Putamen (tissue), 1 donor: ENCODE results near the gene TP53TG5.

Experiments used
- DNase-seq: peaks from one replicate; pipeline ENCODE4 v3.0.0-alpha.2; 2016; ENCODE audit warnings: low spot score

TP53TG5 gene

GRCh38 chr20:45345104-45345936 lies 32.8 kb downstream of the TP53TG5 start:
- DNase-seq = no peak

GRCh38 chr20:45344168-45344860 lies 33.8 kb downstream of the TP53TG5 start:
- no peak for DNase-seq

DNA sequence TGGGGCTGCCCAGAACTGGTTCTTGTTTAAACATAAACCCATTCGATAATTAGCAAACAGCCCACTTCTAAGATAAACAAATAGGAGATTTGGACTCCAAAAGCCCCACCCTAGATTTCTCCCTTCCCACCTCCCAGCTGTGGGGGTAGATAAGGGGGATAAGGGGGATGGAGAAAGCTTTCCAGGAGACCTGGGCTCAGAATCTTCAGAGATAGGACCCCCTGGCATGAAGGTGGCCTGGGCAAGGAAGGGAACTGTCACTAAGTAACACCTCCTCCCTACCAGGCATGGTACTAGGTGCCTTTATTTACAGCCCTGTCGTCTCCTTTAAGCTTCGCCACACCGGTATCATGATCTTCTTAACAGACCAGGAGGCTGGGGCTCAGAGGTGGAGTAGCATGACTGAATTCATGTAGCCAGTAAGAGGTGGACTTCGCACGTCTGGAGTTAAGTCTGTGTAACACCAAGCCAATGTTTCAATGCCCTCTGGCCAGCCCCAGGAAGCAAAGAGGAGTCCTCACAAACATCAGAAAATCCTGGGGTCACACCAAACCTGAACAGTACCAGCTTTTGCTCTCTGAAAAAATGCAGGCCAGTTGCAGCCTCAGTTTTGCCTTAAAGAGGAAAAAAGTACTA lies 34.5 kb downstream of the TP53TG5 start:
- no peak for DNase-seq

- DNase-seq = no peak
Observed at GRCh38 chr20:45342855-45343531, 35.1 kb downstream of the TP53TG5 start.

GRCh38 chr20:45341939-45342854 lies 35.9 kb downstream of the TP53TG5 start:
- DNase-seq = peak; percentile 44

- no peak for DNase-seq
Observed at GRCh38 chr20:45341579-45341938, 36.6 kb downstream of the TP53TG5 start.

- DNase-seq = no peak
Observed at GRCh38 chr20:45340951-45341350, 37.2 kb downstream of the TP53TG5 start.

- no peak for DNase-seq
Observed at GRCh38 chr20:45340236-45340847, 37.8 kb downstream of the TP53TG5 start.

DNA sequence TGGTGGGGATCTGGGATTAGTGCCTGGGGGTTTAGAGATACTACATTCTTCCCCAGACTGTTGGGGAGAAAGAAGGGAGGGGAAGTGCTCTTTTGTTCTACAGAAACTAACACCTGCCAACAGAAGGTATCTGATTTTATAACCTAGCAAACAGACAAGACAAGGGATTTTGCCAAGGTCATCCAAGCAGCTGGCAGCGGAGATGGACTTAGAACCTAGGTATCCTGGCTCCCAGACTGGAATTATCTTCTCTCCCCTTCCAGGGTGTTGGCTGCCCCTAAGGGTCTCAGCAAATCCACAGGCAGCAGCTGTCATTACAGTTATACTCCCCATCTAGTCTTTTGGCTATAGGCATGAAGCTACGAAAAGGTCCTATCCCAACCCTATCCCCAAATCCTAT lies 38.3 kb downstream of the TP53TG5 start:
- DNase-seq = no peak

DNA sequence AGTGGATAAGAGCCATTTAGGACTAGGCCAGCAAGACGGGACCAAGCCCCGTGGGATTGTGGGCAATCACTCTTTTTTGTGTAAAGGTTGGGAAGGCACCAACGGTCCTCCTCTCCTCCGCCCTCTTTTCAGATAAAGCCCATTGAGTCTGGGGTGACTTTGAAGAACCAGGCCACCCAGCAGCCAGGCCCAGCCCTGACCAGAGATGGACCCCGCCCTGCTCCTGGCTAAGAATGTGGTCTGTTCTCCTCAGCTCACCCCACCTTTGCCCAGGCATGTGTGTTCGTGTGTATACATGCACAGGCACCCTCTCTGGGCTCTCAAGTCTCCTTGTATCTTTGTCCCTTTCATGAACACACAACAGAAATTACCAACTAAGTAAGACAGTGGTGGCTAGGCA lies 39.0 kb downstream of the TP53TG5 start:
- DNase-seq = no peak

DNA sequence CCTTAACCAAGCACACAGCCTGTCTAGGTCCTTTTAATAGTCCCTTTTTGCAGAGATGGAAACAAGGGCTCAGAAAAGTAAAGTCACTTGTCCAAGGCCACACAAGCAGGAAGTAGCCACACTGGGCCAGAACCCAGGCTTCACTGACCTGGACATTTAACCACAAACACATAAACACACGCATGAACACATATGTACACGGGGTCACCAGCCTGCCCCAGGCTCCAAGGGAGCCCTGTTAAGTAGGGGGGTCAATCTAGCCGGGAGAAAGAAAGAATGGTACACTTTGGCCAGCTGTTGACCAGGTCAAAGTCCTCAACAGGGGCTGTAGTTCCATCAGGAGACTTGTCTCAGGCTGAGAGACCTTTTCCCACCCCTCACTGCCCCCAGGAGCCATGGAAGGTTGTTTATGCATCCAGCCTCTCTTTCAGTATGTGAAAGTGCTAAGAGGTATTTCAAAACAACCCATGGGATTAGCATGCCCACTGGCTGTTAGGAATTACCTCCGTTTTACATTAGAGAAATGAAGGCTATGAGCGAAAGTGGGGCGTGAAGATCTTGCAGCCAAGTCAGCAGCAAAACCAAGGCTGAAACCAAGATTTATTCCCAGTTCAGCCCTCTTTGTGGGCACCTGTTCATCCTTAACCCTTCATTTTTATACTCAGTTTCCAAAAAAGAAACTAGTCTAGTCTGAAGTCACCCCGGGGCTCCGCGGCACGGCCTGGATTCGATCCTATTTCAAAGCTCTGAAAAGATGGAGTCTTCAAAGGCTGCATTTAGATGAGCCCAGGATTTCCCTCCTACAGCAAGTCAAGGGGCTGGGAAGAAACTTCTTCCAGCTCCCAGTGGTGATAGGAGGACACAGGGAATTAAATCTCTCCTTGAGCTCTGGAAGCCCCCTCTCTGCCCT lies 39.7 kb downstream of the TP53TG5 start:
- no peak for DNase-seq

DNA sequence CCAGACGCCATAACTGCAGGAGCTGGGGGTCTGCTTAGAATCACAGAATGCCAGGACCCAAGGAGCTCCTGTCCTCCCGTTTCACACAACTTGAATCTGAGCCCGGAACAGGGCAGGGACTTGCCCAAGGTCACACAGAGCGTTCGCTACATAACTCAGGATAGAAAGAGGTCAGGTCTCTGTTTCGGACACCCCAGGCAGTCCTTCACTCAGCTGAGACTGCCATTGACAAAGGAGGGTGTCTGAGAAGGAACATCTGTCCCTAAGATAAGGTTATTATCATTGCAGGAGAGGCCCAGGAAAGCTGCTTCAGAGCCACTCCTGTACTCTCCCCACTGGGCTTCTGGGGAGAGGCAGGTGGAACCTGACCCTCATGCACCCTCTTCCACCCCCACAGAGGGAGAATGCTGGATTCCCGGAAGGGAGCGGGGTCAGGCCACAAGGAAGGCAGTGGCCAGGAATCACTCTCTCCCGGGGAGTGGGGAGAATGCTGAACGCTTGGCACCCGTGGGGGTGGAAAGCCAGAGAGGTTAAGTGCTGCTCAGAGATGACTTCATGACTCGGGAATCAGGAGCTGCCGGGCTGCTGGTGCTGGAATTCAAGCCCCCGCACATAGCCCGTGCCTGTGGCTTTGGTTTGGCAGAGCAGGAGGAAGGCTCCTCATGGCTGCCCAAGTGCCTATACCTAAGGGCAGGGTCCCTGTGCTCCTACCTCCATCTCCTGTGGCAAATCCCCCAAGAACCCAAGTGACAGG lies 40.6 kb downstream of the TP53TG5 start:
- DNase-seq = no peak

GRCh38 chr20:45336530-45337366 lies 41.4 kb downstream of the TP53TG5 start:
- no peak for DNase-seq

- DNase-seq = no peak
Observed at GRCh38 chr20:45330476-45330875, 47.6 kb downstream of the TP53TG5 start.

DNA sequence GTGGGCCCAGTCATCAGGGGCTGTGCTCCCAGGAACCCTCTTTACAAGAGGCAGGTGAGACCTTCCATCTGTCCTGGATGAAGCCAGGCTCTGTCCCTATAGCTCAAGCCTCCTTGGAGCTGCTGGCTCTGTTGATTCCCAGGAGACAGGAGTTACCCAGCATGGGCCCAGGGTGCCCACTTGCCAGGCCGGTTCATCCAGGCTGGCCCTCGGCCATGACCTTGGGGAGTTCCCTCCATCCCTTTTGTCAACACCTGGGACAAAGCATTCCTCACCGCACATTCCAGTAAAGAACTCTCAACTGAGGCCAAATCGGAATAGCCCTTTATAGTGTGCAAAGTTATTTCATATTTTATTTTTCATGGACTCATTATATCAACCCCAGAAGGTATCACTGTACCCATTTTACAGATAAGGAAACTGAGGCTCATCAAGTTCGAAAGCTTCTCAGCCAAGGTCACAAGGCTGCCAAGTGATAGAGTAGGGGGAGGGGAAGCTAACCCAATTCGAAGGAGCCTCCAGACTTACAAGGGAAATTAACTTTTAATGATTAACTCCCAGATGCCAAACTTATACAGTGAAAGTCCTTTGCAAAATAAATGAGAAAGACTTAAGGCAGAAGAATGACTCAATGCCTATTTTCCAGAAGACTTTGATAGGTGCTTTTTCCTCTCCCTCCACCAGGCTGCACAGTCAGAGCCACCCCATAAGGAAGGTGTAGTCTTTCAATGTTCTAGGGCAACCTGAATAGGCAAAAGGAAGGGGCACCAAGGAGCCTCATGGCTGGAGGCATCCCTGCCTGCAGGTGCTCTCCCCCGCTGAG lies 48.4 kb downstream of the TP53TG5 start:
- no peak for DNase-seq

DNA sequence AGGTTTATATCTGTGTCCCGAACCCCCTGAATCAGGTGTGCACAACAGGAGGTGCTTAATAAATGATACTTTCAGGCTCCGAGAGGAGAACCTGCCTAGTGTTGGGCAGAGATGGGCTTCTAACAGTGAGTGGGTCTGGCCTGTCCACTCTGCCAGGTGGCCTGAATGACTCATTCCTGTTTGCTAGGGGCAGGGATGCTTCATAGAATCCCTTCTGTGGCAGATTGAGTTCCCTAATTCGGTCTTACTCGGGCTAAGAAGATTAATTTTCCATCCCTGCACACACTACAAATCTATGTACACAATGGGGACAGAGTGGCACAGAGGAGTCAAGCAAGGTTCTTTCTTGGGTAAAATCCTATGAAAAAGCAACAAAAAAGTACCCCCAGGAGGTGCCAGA lies 49.7 kb downstream of the TP53TG5 start:
- DNase-seq = no peak

DNA sequence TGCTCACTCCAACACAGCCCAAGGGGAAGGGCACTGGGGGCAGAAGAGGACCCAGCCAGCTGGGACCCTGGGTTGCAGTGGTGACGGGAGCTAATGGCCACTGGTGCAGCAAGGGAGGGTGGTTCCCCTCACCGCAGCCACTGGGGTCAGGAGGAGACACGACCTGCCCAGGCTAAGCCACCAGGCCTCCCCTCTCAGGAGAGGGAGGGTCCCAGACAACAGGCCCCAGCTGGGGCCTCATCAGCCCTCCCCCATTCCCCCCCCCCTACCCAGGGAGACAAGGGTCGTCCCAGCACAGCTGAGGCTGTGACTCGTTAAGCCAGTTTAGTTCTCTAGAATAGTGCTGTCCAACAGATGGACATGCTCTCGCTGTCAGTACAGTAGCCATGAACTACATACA lies 52.8 kb downstream of the TP53TG5 start:
- DNase-seq = no peak
